HEK293 (cell line): Measurements from ENCODE around the gene CDK11B.

ENCODE experiments used
- CTCF ChIP-seq: fragments of 450-650 bp; formaldehyde crosslinking; IDR thresholded peaks from 2 replicates; pipeline ENCODE4 v1.5.1; 2016; ENCODE audit warnings: missing biosample characterization, missing genetic modification characterization
- ZNF768 ChIP-seq: fragments of 450-650 bp; formaldehyde crosslinking; IDR thresholded peaks from 2 replicates; pipeline ENCODE4 v1.5.1; 2018; ENCODE audit warnings: missing biosample characterization, mild to moderate bottlenecking, missing genetic modification characterization

- TF ChIP-seq ZNF768 (tag by site-specific recombination) = no peak
- no peak for TF ChIP-seq CTCF (tag by site-specific recombination)
Observed at GRCh38 chr1:1630965-1631781, 27.6 kb downstream of the CDK11B start.
